GM12878 (cell line): ENCODE measurements around the gene CHERP. TPM values are rescaled to one million over a fixed set of nuclear protein-coding genes. Genes with fewer than 3 reads are reported as not detected.

ENCODE experiments used
- ATAC-seq: fragments of 200-7000 bp; cut with Tn5 transposase; 3 replicates; pipeline ENCODE4 v1.9.1; 2020; ENCODE audit warnings: mild to moderate bottlenecking, moderate library complexity
- BruUV-seq: library from RNA; stranded (reverse); fragments of 400-500 nt; replicated peaks from 2 replicates; lab custom pipeline; 2021; lab: Mats Ljungman, UMichigan
- CTCF ChIA-PET: fragments of 300-600 bp; sonication (Branson Sonifier 250); formaldehyde crosslinking; extraction: SDS; loops from one replicate; lab custom pipeline; 2021; ENCODE audit warnings: inconsistent platforms; lab: Yijun Ruan, JAX
- POLR2A ChIA-PET: fragments of 350-600 bp; formaldehyde crosslinking; extraction: SDS; loops from one replicate; lab custom pipeline; 2021; ENCODE audit warnings: inconsistent platforms; lab: Charles Lee
- RAD21 ChIA-PET: fragments of 300-600 bp; sonication (Branson Sonifier 250); formaldehyde crosslinking; loops from one replicate; lab custom pipeline; 2023; ENCODE audit warnings: antibody characterized with exemption; ENCODE audit not compliant: unreplicated experiment; lab: Charles Lee
- SMC1A ChIA-PET: fragments of 300-600 bp; sonication (Branson Sonifier 250); formaldehyde crosslinking; loops from one replicate; lab custom pipeline; 2023; ENCODE audit not compliant: unreplicated experiment, uncharacterized antibody; lab: Charles Lee
- DNase-seq: peaks from one replicate; pipeline ENCODE4 v3.0.0-alpha.2; 2011; ENCODE audit warnings: low read depth, low spot score
- FAIRE-seq: peaks from 3 replicates; lab custom pipeline; 2011; peaks lifted over from hg19 to GRCh38; lab: Jason Lieb, UNC
- H2AFZ ChIP-seq: 2 replicates; pipeline ENCODE4 v1.6.0; 2011; ENCODE audit warnings: low read depth, low read length, control low read depth; ENCODE audit not compliant: control insufficient read depth
- H3K27ac ChIP-seq: 2 replicates; pipeline ENCODE4 v1.5.1; 2011; ENCODE audit warnings: control low read depth; ENCODE audit not compliant: control insufficient read depth, insufficient read depth
- H3K27me3 ChIP-seq, 2 experiments: replicated peaks in 1 of 2; 2 replicates each; pipeline versions ENCODE4 v1.6.0 to v1.6.1; 2011; ENCODE audit warnings: low read length in 1 of 2; ENCODE audit not compliant: control insufficient read depth in 2 of 2, insufficient read depth in 2 of 2
- H3K36me3 ChIP-seq, 2 experiments: 2 replicates each; pipeline ENCODE4 v1.5.1; 2011; ENCODE audit warnings: low read length in 1 of 2; ENCODE audit not compliant: control insufficient read depth in 2 of 2, insufficient read depth in 2 of 2
- H3K4me1 ChIP-seq: 2 replicates; pipeline ENCODE4 v1.6.1; 2011; ENCODE audit warnings: mild to moderate bottlenecking, low read length, moderate library complexity, mixed read lengths; ENCODE audit not compliant: control insufficient read depth, insufficient read depth
- H3K4me2 ChIP-seq: 2 replicates; pipeline ENCODE4 v1.6.0; 2011; ENCODE audit warnings: control low read depth; ENCODE audit not compliant: control insufficient read depth, insufficient read depth
- H3K4me3 ChIP-seq: fragments of 200-600 bp; sonication (generic); 2 replicates; pipeline ENCODE4 v1.5.1; 2016
- H3K79me2 ChIP-seq: 2 replicates; pipeline ENCODE4 v1.6.0; 2011; ENCODE audit warnings: low read length; ENCODE audit not compliant: control insufficient read depth, insufficient read depth
- H3K9ac ChIP-seq: 2 replicates; pipeline ENCODE4 v1.8.0; 2011; ENCODE audit warnings: low read length, control low read depth, mixed read lengths; ENCODE audit not compliant: control insufficient read depth, insufficient read depth
- H3K9me3 ChIP-seq: replicated peaks from 3 replicates; pipeline ENCODE4 v1.5.1; 2011; ENCODE audit warnings: mild to moderate bottlenecking, low read length; ENCODE audit not compliant: control insufficient read depth, insufficient read depth
- H4K20me1 ChIP-seq: 2 replicates; pipeline ENCODE4 v1.6.0; 2011; ENCODE audit not compliant: control insufficient read depth, insufficient read depth
- BRCA1 ChIP-seq: IDR thresholded peaks from 2 replicates; pipeline ENCODE4 v1.6.1; 2011; ENCODE audit warnings: low read depth, low read length, improper control_type of control experiment
- CTCF ChIP-seq, 3 experiments: IDR thresholded peaks in 2 of 3; conservative IDR thresholded peaks in 1 of 3; 2 replicates each; pipeline ENCODE4 v1.5.1; 2011; ENCODE audit warnings: low read depth in 3 of 3, low read length in 3 of 3, mild to moderate bottlenecking in 3 of 3, control low read depth in 2 of 3, moderate library complexity in 2 of 3, inconsistent platforms in 1 of 3, mixed read lengths in 1 of 3; ENCODE audit not compliant: control insufficient read depth in 2 of 3, insufficient read depth in 1 of 3; ENCODE audit errors: extremely low read depth in 1 of 3
- KAT2A ChIP-seq: conservative IDR thresholded peaks from 2 replicates; pipeline ENCODE4 v1.6.1; 2011; ENCODE audit warnings: low read depth, low read length; ENCODE audit not compliant: control insufficient read depth
- NR2C1 ChIP-seq: fragments of 450-650 bp; IDR thresholded peaks from 2 replicates; pipeline ENCODE4 v1.6.1; 2017; ENCODE audit warnings: antibody characterized with exemption, mild to moderate bottlenecking, moderate library complexity
- RELA ChIP-seq: fragments of 450-650 bp; IDR thresholded peaks from 2 replicates; pipeline ENCODE4 v1.8.0; 2014; ENCODE audit warnings: borderline replicate concordance; ENCODE audit not compliant: partially characterized antibody
- STAT1 ChIP-seq: fragments of 450-650 bp; conservative IDR thresholded peaks from 2 replicates; pipeline ENCODE4 v1.6.1; 2014; ENCODE audit warnings: antibody characterized with exemption, mild to moderate bottlenecking
- ZNF384 ChIP-seq: IDR thresholded peaks from 2 replicates; pipeline ENCODE4 v1.6.1; 2012; ENCODE audit warnings: low read depth, mild to moderate bottlenecking, low read length, improper control_type of control experiment, borderline replicate concordance
- WGBS: methylation state at CpG from one replicate; pipeline ENCODE4 v1.1.6; 2016; ENCODE audit warnings: low lambda C conversion rate; ENCODE audit not compliant: insufficient replicate concordance, insufficient coverage; ENCODE audit errors: missing lambda C conversion rate; 5-methylcytosine and 5-hydroxymethylcytosine counted together
- in situ Hi-C: fragments of 300-500 bp; cut with MboI; formaldehyde crosslinking; loops from 9 replicates; pipeline ENCODE4 v1.14.3; 2018; ENCODE audit warnings: mixed read lengths
- intact Hi-C: fragments of 100-400 bp; cut with micrococcal nuclease; formaldehyde crosslinking; loops from one replicate; pipeline ENCODE4 v1.14.2; 2022; ENCODE audit not compliant: unreplicated experiment
- polyA plus RNA-seq, 11 experiments: library from polyadenylated mRNA; depleted of rRNA in 4 of 11; unstranded in 6 of 11; stranded (reverse) in 5 of 11; fragments of >200 nt; fragmentation: Nextera tagmentation in 4 of 11; fragmentation: Illumina TruSeq in 1 of 11; extraction: Ambion mirVana in 4 of 11; extraction: Trizol in 1 of 11; gene quantifications; 1 replicate in 1 of 11; 2 replicates in 10 of 11; pipeline versions ENCODE4 v1.2.1 to v1.2.3, GENCODE V29; 2011 to 2016; ENCODE audit warnings: inconsistent platforms in 2 of 11, missing spikeins in 2 of 11, low read depth in 1 of 11
- total RNA-seq, 4 experiments: library from RNA; depleted of rRNA in 3 of 4; stranded (reverse); fragments of >200 nt in 3 of 4; fragmentation: Illumina TruSeq in 1 of 4; extraction: Trizol in 1 of 4; gene quantifications; 2 replicates each; pipeline versions ENCODE4 v1.2.1 to v1.2.3, GENCODE V29; 2013 to 2021
- TF ChIP-seq, protein P1 (sequence below): IDR thresholded peaks from 2 replicates; pipeline ENCODE4 v1.6.1; 2012; ENCODE audit warnings: low read depth, low read length, improper control_type of control experiment
- TF ChIP-seq, protein P2 (sequence below): fragments of 450-650 bp; conservative IDR thresholded peaks from 2 replicates; pipeline ENCODE4 v1.6.1; 2017; ENCODE audit warnings: mild to moderate bottlenecking, moderate library complexity
- TF ChIP-seq, protein P3 (sequence below): fragments of 450-650 bp; IDR thresholded peaks from 2 replicates; pipeline ENCODE4 v1.6.1; 2016; ENCODE audit warnings: mild to moderate bottlenecking

The CHERP gene
- total and polyA plus RNA-seq, 10 of the 15 experiments (the other 5 are each of a cell fraction or from before 2014, with no cell fraction given) = 0.66 to 65.3 (median 12.2) TPM

GRCh38 chr19:16509141-16510061 lies 32.8 kb downstream of the CHERP start (continued):
- no peak for TF ChIP-seq KAT2A
- TF ChIP-seq, all 136 proteins: peak for 0

DNA sequence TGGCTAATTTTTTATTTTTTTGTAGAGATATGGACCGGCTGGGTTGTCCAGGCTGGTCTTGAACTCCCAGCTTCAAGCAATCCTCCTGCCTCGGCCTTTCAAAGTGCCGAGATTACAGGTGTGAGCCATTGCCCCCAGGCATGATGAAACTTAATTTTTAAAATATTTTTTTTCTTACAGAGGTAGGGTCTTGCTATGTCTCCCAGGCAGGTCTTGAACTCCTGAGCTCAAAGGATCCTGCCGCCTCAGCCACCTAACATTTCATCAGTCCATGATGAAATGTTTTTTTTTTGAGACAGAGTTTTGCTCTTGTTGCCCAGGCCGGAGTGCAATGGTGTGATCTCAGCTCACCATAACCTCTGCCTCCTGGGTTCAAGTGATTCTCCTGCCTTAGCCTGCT lies 33.7 kb downstream of the CHERP start:
- Histone ChIP-seq H4K20me1 (no peaks in the 10 kb centered on the region), H3K4me3 (no peak overlapping the region)
- intact Hi-C loops = no loop called here
- BruUV-seq = no TSS peak
- RAD21 ChIA-PET = no interaction called here
- TF ChIP-seq, protein P1, sequence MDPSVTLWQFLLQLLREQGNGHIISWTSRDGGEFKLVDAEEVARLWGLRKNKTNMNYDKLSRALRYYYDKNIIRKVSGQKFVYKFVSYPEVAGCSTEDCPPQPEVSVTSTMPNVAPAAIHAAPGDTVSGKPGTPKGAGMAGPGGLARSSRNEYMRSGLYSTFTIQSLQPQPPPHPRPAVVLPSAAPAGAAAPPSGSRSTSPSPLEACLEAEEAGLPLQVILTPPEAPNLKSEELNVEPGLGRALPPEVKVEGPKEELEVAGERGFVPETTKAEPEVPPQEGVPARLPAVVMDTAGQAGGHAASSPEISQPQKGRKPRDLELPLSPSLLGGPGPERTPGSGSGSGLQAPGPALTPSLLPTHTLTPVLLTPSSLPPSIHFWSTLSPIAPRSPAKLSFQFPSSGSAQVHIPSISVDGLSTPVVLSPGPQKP = no peak
- TF ChIP-seq CTCF (IDR thresholded peaks at IDR 0.05 in 2 of 3, conservative IDR thresholded peaks at IDR 0.05 in 1 of 3; ENCODE audit: control insufficient read depth in 2 of 3, extremely low read depth in 1 of 3, insufficient read depth in 1 of 3, low read depth in 3 of 3, low read length in 3 of 3) (no peak), BRCA1 (no peak), STAT1 (no peak), RELA (no peak), NR2C1 (no peak), ZNF384 (no peak)
- TF ChIP-seq, protein P2, sequence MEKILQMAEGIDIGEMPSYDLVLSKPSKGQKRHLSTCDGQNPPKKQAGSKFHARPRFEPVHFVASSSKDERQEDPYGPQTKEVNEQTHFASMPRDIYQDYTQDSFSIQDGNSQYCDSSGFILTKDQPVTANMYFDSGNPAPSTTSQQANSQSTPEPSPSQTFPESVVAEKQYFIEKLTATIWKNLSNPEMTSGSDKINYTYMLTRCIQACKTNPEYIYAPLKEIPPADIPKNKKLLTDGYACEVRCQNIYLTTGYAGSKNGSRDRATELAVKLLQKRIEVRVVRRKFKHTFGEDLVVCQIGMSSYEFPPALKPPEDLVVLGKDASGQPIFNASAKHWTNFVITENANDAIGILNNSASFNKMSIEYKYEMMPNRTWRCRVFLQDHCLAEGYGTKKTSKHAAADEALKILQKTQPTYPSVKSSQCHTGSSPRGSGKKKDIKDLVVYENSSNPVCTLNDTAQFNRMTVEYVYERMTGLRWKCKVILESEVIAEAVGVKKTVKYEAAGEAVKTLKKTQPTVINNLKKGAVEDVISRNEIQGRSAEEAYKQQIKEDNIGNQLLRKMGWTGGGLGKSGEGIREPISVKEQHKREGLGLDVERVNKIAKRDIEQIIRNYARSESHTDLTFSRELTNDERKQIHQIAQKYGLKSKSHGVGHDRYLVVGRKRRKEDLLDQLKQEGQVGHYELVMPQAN = no peak
- TF ChIP-seq, protein P3, sequence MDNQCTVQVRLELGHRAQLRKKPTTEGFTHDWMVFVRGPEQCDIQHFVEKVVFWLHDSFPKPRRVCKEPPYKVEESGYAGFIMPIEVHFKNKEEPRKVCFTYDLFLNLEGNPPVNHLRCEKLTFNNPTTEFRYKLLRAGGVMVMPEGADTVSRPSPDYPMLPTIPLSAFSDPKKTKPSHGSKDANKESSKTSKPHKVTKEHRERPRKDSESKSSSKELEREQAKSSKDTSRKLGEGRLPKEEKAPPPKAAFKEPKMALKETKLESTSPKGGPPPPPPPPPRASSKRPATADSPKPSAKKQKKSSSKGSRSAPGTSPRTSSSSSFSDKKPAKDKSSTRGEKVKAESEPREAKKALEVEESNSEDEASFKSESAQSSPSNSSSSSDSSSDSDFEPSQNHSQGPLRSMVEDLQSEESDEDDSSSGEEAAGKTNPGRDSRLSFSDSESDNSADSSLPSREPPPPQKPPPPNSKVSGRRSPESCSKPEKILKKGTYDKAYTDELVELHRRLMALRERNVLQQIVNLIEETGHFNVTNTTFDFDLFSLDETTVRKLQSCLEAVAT = no peak
- TF ChIP-seq, all 136 proteins: peak for 0
- H3K27me3 ChIP-seq = no peaks in the 10 kb centered on the region
- H3K36me3 ChIP-seq = no peaks in the 10 kb centered on the region; a peak in 2 of 4 replicates
- FAIRE-seq (no peak), DNase-seq (no peak), ATAC-seq (no peak)
- in situ Hi-C loops = no loop called here
- SMC1A ChIA-PET = no interaction called here
- POLR2A ChIA-PET = interaction anchor here (0.7 kb wide), 1 partner anchor 24 kb away, joined by 3 read pairs; no protein-coding TSS in a partner anchor
- H2AFZ ChIP-seq = no peak overlapping the region
- H3K4me2 ChIP-seq = no peak overlapping the region
- H3K27ac ChIP-seq = no peak overlapping the region
- CTCF ChIA-PET = no interaction called here
- H3K4me1 ChIP-seq = no peaks in the 10 kb centered on the region
- H3K79me2 ChIP-seq = no peaks in the 10 kb centered on the region
- 95% methylated on average over 5 of the region's 5 CpGs for WGBS
- no peak overlapping the region for H3K9ac ChIP-seq
- H3K9me3 ChIP-seq = no peaks in the 10 kb centered on the region
